ENCODE results near the gene NXPE3. TPM values are rescaled to one million over a fixed set of nuclear protein-coding genes. Genes with fewer than 3 reads are reported as not detected.

NXPE3 gene
- total RNA-seq = 10 to 100 TPM; 11.7 to 17.0 TPM
- 14.6 TPM for polyA plus RNA-seq (ENCODE audit: insufficient read depth, low read depth, low replicate concordance)
- long read RNA-seq, donor 1, partial matches to known transcripts = 0 of 3 reads
- long read RNA-seq, donor 1, other reads (novel, unspliced or antisense) = 0 of 3 reads
- long read RNA-seq, donor 2, full-length matches to known transcripts = 4 of 4 reads
- long read RNA-seq, donor 2, partial matches to known transcripts = 0 of 4 reads
- long read RNA-seq, donor 2, other reads (novel, unspliced or antisense) = 0 of 4 reads

DNA sequence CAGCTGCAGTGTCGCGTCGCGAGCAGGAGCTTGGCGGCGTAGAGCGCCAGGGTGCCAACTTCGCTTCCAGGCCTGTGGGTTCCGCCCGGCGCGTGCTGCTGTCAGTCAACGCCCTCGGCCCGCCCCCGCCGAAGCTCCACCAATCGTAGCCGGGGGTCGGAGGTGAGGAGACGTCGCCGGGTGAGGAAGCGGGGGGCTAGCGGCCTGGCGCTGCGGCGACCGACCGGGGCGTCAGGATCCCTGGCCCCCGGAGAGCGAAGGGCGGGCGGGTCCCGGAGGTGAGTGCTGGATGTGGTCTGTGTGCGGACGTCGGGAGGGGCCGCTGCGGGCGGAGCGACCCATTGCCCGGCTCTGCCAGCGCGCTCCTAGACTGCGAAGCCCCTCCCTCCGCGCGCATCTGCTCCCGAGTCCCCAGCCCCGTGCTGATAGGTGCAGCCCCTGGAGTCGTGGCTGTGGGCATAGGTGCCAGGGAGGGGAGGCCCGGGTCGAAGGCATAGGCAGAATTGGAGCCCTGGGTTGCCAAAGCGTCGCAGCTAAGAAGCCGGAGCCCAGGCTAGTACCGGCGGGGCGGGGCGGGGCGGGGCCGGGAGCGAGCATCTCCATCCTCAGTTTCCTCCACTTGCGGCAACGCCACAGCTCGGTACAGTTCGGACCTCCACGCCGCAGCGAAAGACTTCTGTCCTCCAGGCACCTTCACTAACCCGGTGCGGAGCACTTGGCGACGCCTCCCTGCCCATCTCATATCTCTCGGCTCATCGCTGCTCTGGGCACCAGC, at the start of gene NXPE3:
Gene NXPE3, plus strand, starts transcription at position 165 of the 775 bp plus-strand sequence. CDS start 6,386 bp downstream, outside the sequence.
- H3K4me3 ChIP-seq = peak within 1 kb of the TSS; percentile 91 to 96

DNA sequence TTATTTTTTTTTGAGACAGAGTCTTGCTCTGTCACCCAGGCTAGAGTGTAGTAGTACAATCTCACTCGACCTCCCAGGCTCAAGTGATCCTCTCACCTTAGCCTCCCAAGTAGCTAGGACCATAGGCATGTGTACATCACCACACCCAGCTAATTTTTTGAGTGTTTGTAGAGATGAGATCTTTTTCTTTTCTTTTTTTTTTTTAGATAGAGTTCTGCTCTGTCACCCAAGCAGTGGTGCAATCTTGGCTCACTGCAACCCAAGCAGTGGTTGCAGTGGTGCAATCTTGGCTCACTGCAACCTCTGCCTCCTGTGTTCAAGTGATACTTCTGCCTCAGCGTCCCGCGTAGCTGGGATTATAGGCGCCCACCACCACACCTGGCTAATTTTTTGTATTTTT, 49.4 kb upstream of the NXPE3 start:
- H3K4me1 ChIP-seq = peaks cover 3% of the 10 kb centered on the region
- intact Hi-C loops (cut with DNase I; ENCODE audit: low total_unique reads) = no loop called here
- no peaks in the 10 kb centered on the region for H3K27me3 ChIP-seq
- no peaks in the 10 kb centered on the region for H3K36me3 ChIP-seq (ENCODE audit: low read depth, missing control alignments)
- 89 to 95% methylated on average over 5 of the region's 5 CpGs for WGBS, 2 donors
- no peaks in the 10 kb centered on the region for H3K9me3 ChIP-seq
- TF ChIP-seq, protein P1, sequence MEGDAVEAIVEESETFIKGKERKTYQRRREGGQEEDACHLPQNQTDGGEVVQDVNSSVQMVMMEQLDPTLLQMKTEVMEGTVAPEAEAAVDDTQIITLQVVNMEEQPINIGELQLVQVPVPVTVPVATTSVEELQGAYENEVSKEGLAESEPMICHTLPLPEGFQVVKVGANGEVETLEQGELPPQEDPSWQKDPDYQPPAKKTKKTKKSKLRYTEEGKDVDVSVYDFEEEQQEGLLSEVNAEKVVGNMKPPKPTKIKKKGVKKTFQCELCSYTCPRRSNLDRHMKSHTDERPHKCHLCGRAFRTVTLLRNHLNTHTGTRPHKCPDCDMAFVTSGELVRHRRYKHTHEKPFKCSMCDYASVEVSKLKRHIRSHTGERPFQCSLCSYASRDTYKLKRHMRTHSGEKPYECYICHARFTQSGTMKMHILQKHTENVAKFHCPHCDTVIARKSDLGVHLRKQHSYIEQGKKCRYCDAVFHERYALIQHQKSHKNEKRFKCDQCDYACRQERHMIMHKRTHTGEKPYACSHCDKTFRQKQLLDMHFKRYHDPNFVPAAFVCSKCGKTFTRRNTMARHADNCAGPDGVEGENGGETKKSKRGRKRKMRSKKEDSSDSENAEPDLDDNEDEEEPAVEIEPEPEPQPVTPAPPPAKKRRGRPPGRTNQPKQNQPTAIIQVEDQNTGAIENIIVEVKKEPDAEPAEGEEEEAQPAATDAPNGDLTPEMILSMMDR (IDR thresholded peaks at IDR 0.05) = no peak
- TF ChIP-seq POLR2A (IDR thresholded peaks at IDR 0.05) = no peak
- no peak overlapping the region for H3K27ac ChIP-seq
- no peak for DNase-seq
- no peak overlapping the region for H3K4me3 ChIP-seq

More for the DNA sequence above, at the start of gene NXPE3:
- H3K27ac ChIP-seq = peak within 1 kb of the TSS; percentile 85 to 90
- 0 to 1% methylated on average over 6 to 64 of the region's 78 CpGs for WGBS, 2 donors
- peak; percentile 96 for DNase-seq
- H3K27me3 ChIP-seq = no peaks in the 10 kb centered on the region
- no peaks in the 10 kb centered on the region for H3K36me3 ChIP-seq (ENCODE audit: low read depth, missing control alignments)
- peaks cover 8% of the 10 kb centered on the region for H3K4me1 ChIP-seq
- no peaks in the 10 kb centered on the region for H3K9me3 ChIP-seq
- intact Hi-C loops (cut with DNase I; ENCODE audit: low total_unique reads) = no loop called here
- no peak for TF ChIP-seq POLR2A (IDR thresholded peaks at IDR 0.05)
- TF ChIP-seq, protein P1 (IDR thresholded peaks at IDR 0.05) = no peak

DNA sequence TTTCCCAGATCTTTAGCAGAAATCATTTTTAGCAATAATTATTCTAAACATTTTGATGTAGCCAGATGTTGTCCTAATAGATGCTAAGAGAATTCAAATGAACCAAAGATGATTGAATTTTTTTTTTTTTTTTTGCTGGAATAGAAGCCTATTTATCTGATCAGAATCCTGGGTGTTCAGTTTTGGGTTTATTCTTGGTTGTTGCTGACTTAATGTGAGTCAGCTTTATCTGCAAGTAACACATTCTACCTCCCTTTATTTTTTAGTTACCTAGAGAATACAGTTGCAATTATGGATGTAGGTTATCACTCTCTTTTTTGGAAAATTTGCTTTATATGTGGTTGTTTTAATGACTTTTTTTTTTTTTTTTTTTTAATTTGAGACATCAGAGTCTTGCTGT, 48.2 kb upstream of the NXPE3 start:
- TF ChIP-seq, protein P1 (IDR thresholded peaks at IDR 0.05) = no peak
- TF ChIP-seq POLR2A (IDR thresholded peaks at IDR 0.05) = no peak
- Histone ChIP-seq H3K4me1 (peaks cover 3% of the 10 kb centered on the region), H3K36me3 (ENCODE audit: low read depth, missing control alignments) (no peaks in the 10 kb centered on the region), H3K9me3 (no peaks in the 10 kb centered on the region), H3K27ac (no peak overlapping the region), H3K4me3 (no peak overlapping the region), H3K27me3 (no peaks in the 10 kb centered on the region)
- DNase-seq = no peak
- intact Hi-C loops (cut with DNase I; ENCODE audit: low total_unique reads) = no loop called here

DNA sequence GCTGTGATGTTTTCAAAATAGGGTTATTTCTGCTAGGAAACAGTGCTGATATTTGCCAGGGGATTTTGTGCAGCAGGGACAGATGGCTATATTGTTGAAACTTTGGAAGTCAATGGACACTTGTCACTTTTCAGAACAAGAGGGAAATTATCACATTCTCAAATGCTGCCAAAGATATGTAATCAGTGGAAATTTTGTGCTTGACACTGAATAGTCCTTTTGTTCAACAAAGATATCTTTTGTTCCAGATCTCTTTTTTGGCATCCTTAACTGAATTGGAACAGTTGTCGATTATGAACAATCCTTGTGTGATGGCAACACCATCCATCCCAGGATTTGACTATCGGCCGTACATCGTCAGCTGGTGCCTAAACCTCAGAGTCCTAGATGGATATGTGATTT, 46.8 kb upstream of the NXPE3 start:
- H3K27ac ChIP-seq = peak overlapping the region in 1 of 2 donors; percentile 57
- DNase-seq = no peak
- TF ChIP-seq, protein P1 (IDR thresholded peaks at IDR 0.05) = no peak
- no peak for TF ChIP-seq POLR2A (IDR thresholded peaks at IDR 0.05)
- H3K9me3 ChIP-seq = no peaks in the 10 kb centered on the region
- intact Hi-C loops (cut with DNase I; ENCODE audit: low total_unique reads) = no loop called here
- H3K4me1 ChIP-seq = no peaks in the 10 kb centered on the region
- no peaks in the 10 kb centered on the region for H3K27me3 ChIP-seq
- 54 to 81% methylated on average over 4 of the region's 4 CpGs for WGBS, 2 donors
- H3K36me3 ChIP-seq (ENCODE audit: low read depth, missing control alignments) = no peaks in the 10 kb centered on the region
- no peak overlapping the region for H3K4me3 ChIP-seq

Data from testis (tissue), 5 donors.